Mesodermal cell (in vitro differentiated cells): ENCODE measurements around the gene TCP11L1. TPM values are rescaled to one million over a fixed set of nuclear protein-coding genes. Genes with fewer than 3 reads are reported as not detected.

Experiments
- H3K27ac ChIP-seq: 2 replicates; pipeline ENCODE4 v1.7.0; 2013; ENCODE audit warnings: mild to moderate bottlenecking, low read depth, low read length, moderate library complexity; ENCODE audit not compliant: severe bottlenecking
- H3K36me3 ChIP-seq: 2 replicates; pipeline ENCODE4 v1.7.1; 2013; ENCODE audit warnings: mild to moderate bottlenecking, low read length, moderate library complexity; ENCODE audit not compliant: control insufficient read depth, insufficient read depth
- H3K4me1 ChIP-seq: one replicate; pipeline ENCODE4 v1.7.1; 2013; ENCODE audit warnings: mild to moderate bottlenecking, low read length; ENCODE audit not compliant: insufficient read depth, control insufficient read depth, poor library complexity, severe bottlenecking
- H3K4me3 ChIP-seq: 2 replicates; pipeline ENCODE4 v1.7.0; 2013; ENCODE audit warnings: low read length, control low read depth, mild to moderate bottlenecking; ENCODE audit not compliant: insufficient read depth, poor library complexity, severe bottlenecking; ENCODE audit errors: extremely low read depth
- H3K9me3 ChIP-seq: 2 replicates; pipeline ENCODE4 v1.7.1; 2013; ENCODE audit warnings: mild to moderate bottlenecking, low read length, moderate library complexity; ENCODE audit not compliant: control insufficient read depth
- WGBS, 2 experiments: methylation state at CpG; one replicate each; pipeline ENCODE4 v1.1.5; 2013; ENCODE audit warnings: missing lambda C conversion rate in 2 of 2; ENCODE audit not compliant: insufficient coverage in 2 of 2; 5-methylcytosine and 5-hydroxymethylcytosine counted together
- polyA plus RNA-seq, 2 experiments: library from polyadenylated mRNA; stranded (reverse); fragments of 50-300 nt; gene quantifications; one replicate each; pipeline ENCODE4 v1.2.3, GENCODE V29; 2013

The TCP11L1 gene
- 16.3 TPM for polyA plus RNA-seq (2013, experiment 1 of 2)
- polyA plus RNA-seq (2013, experiment 2 of 2) = 15.6 TPM

GRCh38 chr11:33039274-33040032 lies at the start of gene TCP11L1:
Gene TCP11L1 (plus strand): TSS chr11:33039572. CDS start chr11:33043774, 4,202 bp downstream.
- Histone ChIP-seq H3K9me3 (peaks cover 7% of the 10 kb centered on the region), H3K4me1 (no peaks in the 10 kb centered on the region), H3K36me3 (peaks cover 10% of the 10 kb centered on the region), H3K4me3 (peak within 1 kb of the TSS; percentile 81), H3K27ac (peak within 1 kb of the TSS; percentile 96)
- WGBS, 2 experiments = 0 to 1% methylated on average over 70 to 81 of the region's 84 CpGs

- Histone ChIP-seq H3K4me3 (no peak overlapping the region), H3K4me1 (no peaks in the 10 kb centered on the region), H3K27ac (no peak overlapping the region), H3K9me3 (no peaks in the 10 kb centered on the region), H3K36me3 (no peaks in the 10 kb centered on the region)
- WGBS, 2 experiments = no CpG with 5 or more reads among the region's 1 CpG
Measured at GRCh38 chr11:32990481-32990880, 48.9 kb upstream of the TCP11L1 start.

- no peaks in the 10 kb centered on the region for H3K4me1 ChIP-seq
- no peaks in the 10 kb centered on the region for H3K9me3 ChIP-seq
- no peak overlapping the region for H3K4me3 ChIP-seq
- H3K36me3 ChIP-seq = no peaks in the 10 kb centered on the region
- WGBS, 2 experiments = 86% methylated on average over 3 of the region's 3 CpGs
- H3K27ac ChIP-seq = no peak overlapping the region
Measured at GRCh38 chr11:32991427-32991826, 47.9 kb upstream of the TCP11L1 start.

GRCh38 chr11:32991898-32992297 lies 47.5 kb upstream of the TCP11L1 start:
- no peaks in the 10 kb centered on the region for H3K9me3 ChIP-seq
- H3K4me3 ChIP-seq = no peak overlapping the region
- H3K36me3 ChIP-seq = no peaks in the 10 kb centered on the region
- H3K27ac ChIP-seq = no peak overlapping the region
- H3K4me1 ChIP-seq = no peaks in the 10 kb centered on the region

GRCh38 chr11:33000181-33000580 lies 39.2 kb upstream of the TCP11L1 start:
- no peaks in the 10 kb centered on the region for H3K36me3 ChIP-seq
- H3K9me3 ChIP-seq = peaks cover 11% of the 10 kb centered on the region
- no peak overlapping the region for H3K27ac ChIP-seq
- H3K4me1 ChIP-seq = peaks cover 11% of the 10 kb centered on the region
- no peak overlapping the region for H3K4me3 ChIP-seq

GRCh38 chr11:33001281-33001680 lies 38.1 kb upstream of the TCP11L1 start:
- H3K9me3 ChIP-seq = peaks cover 11% of the 10 kb centered on the region
- WGBS, 2 experiments = 73 to 81% methylated on average over 5 to 6 of the region's 6 CpGs
- no peak overlapping the region for H3K27ac ChIP-seq
- no peaks in the 10 kb centered on the region for H3K36me3 ChIP-seq
- H3K4me1 ChIP-seq = peaks cover 11% of the 10 kb centered on the region
- no peak overlapping the region for H3K4me3 ChIP-seq

GRCh38 chr11:33001751-33002542 lies 37.4 kb upstream of the TCP11L1 start:
- H3K4me3 ChIP-seq = no peak overlapping the region
- H3K36me3 ChIP-seq = no peaks in the 10 kb centered on the region
- H3K4me1 ChIP-seq = peaks cover 11% of the 10 kb centered on the region
- H3K9me3 ChIP-seq = peaks cover 11% of the 10 kb centered on the region
- 89 to 98% methylated on average over 3 to 4 of the region's 8 CpGs for WGBS, 2 experiments
- no peak overlapping the region for H3K27ac ChIP-seq

- Histone ChIP-seq H3K27ac (no peak overlapping the region), H3K4me3 (no peak overlapping the region), H3K9me3 (no peaks in the 10 kb centered on the region), H3K4me1 (peaks cover 7% of the 10 kb centered on the region), H3K36me3 (no peaks in the 10 kb centered on the region)
- WGBS, 2 experiments = no CpG with 5 or more reads among the region's 2 CpGs
Measured at GRCh38 chr11:33005175-33005574, 34.2 kb upstream of the TCP11L1 start.

GRCh38 chr11:33006010-33006409 lies 33.4 kb upstream of the TCP11L1 start:
- Histone ChIP-seq H3K4me3 (no peak overlapping the region), H3K9me3 (no peaks in the 10 kb centered on the region), H3K27ac (no peak overlapping the region), H3K36me3 (no peaks in the 10 kb centered on the region), H3K4me1 (no peaks in the 10 kb centered on the region)

- Histone ChIP-seq H3K36me3 (no peaks in the 10 kb centered on the region), H3K27ac (no peak overlapping the region), H3K9me3 (no peaks in the 10 kb centered on the region), H3K4me1 (peaks cover 9% of the 10 kb centered on the region), H3K4me3 (no peak overlapping the region)
- 100% methylated on average over 1 of the region's 1 CpG; no CpG with 5 or more reads in 1 of the 2 experiments for WGBS, 2 experiments
Measured at GRCh38 chr11:33013755-33014154, 25.6 kb upstream of the TCP11L1 start.
